Measurements from ENCODE around the gene ANKS4B.

ANKS4B gene

GRCh38 chr16:21260870-21261791, 27.6 kb downstream of the ANKS4B start:
- in situ Hi-C loops (cut with HindIII; ENCODE audit: low sequenced_read_pairs) = loop anchor here (25.0 kb wide), 1 partner anchor 1401 kb away; no protein-coding TSS in a partner anchor

- in situ Hi-C loops (cut with HindIII; ENCODE audit: low sequenced_read_pairs) = loop anchor here (25.0 kb wide), 1 partner anchor 1399 kb away; no protein-coding TSS in a partner anchor
These were observed 29.5 kb downstream of the ANKS4B start for GRCh38 chr16:21262779-21263639.

- in situ Hi-C loops (cut with HindIII; ENCODE audit: low sequenced_read_pairs) = loop anchor here (25.0 kb wide), 1 partner anchor 1398 kb away; no protein-coding TSS in a partner anchor
These were observed 30.4 kb downstream of the ANKS4B start for GRCh38 chr16:21263640-21264570.

GRCh38 chr16:21264571-21265036, 31.1 kb downstream of the ANKS4B start:
- in situ Hi-C loops (cut with HindIII; ENCODE audit: low sequenced_read_pairs) = loop anchor here (25.0 kb wide), 1 partner anchor 1398 kb away; no protein-coding TSS in a partner anchor

- in situ Hi-C loops (cut with HindIII; ENCODE audit: low sequenced_read_pairs) = loop anchor here (25.0 kb wide), 1 partner anchor 1397 kb away; no protein-coding TSS in a partner anchor
These were observed 31.8 kb downstream of the ANKS4B start for GRCh38 chr16:21265104-21265837.

GRCh38 chr16:21267298-21267697, 33.8 kb downstream of the ANKS4B start:
- in situ Hi-C loops (cut with HindIII; ENCODE audit: low sequenced_read_pairs) = loop anchor here (25.0 kb wide), 1 partner anchor 1395 kb away; no protein-coding TSS in a partner anchor

GRCh38 chr16:21268236-21268635, 34.7 kb downstream of the ANKS4B start:
- in situ Hi-C loops (cut with HindIII; ENCODE audit: low sequenced_read_pairs) = loop anchor here (25.0 kb wide), 1 partner anchor 1394 kb away; no protein-coding TSS in a partner anchor

GRCh38 chr16:21272253-21272652, 38.8 kb downstream of the ANKS4B start:
- in situ Hi-C loops (cut with HindIII; ENCODE audit: low sequenced_read_pairs) = loop anchor here (10.0 to 25.0 kb wide), 2 partner anchors 77 to 1390 kb away; no protein-coding TSS in a partner anchor

- in situ Hi-C loops (cut with HindIII; ENCODE audit: low sequenced_read_pairs) = loop anchor here (10.0 to 25.0 kb wide), 2 partner anchors 78 to 1390 kb away; no protein-coding TSS in a partner anchor
These were observed 39.3 kb downstream of the ANKS4B start for GRCh38 chr16:21272763-21273162.

- in situ Hi-C loops (cut with HindIII; ENCODE audit: low sequenced_read_pairs) = loop anchor here (10.0 to 25.0 kb wide), 2 partner anchors 79 to 1388 kb away; no protein-coding TSS in a partner anchor
These were observed 40.8 kb downstream of the ANKS4B start for GRCh38 chr16:21274172-21274726.

- in situ Hi-C loops (cut with HindIII; ENCODE audit: low sequenced_read_pairs) = loop anchor here (10.0 kb wide), 1 partner anchor 81 kb away; no protein-coding TSS in a partner anchor
These were observed 42.0 kb downstream of the ANKS4B start for GRCh38 chr16:21275529-21275928.

- in situ Hi-C loops (cut with HindIII; ENCODE audit: low sequenced_read_pairs) = loop anchor here (10.0 kb wide), 1 partner anchor 81 kb away; no protein-coding TSS in a partner anchor
These were observed 42.6 kb downstream of the ANKS4B start for GRCh38 chr16:21276090-21276489.

- in situ Hi-C loops (cut with HindIII; ENCODE audit: low sequenced_read_pairs) = loop anchor here (10.0 kb wide), 1 partner anchor 82 kb away; no protein-coding TSS in a partner anchor
These were observed 43.8 kb downstream of the ANKS4B start for GRCh38 chr16:21277045-21277926.

- in situ Hi-C loops (cut with HindIII; ENCODE audit: low sequenced_read_pairs) = loop anchor here (10.0 kb wide), 1 partner anchor 83 kb away; no protein-coding TSS in a partner anchor
These were observed 44.6 kb downstream of the ANKS4B start, which contains the start of gene CRYM for GRCh38 chr16:21277927-21278706. Gene CRYM, minus strand, starts transcription at chr16:21278290. Its CDS starts 39 bp downstream, at chr16:21278251.

GRCh38 chr16:21279501-21279900, 46.0 kb downstream of the ANKS4B start:
- in situ Hi-C loops (cut with HindIII; ENCODE audit: low sequenced_read_pairs) = loop anchor here (10.0 kb wide), 1 partner anchor 85 kb away; no protein-coding TSS in a partner anchor

GRCh38 chr16:21281698-21282389, 48.3 kb downstream of the ANKS4B start:
- in situ Hi-C loops (cut with HindIII; ENCODE audit: low sequenced_read_pairs) = no loop called here
